Erythroblast (primary cell): Measurements from ENCODE around the gene SF3B3.

Experiments used
- DNase-seq, 2 experiments: peaks; one replicate each; lab custom pipeline; 2025; lab: John Stamatoyannopoulos, UW
- GATA1 ChIP-seq: IDR thresholded peaks from 2 replicates; pipeline ENCODE4 v1.6.1; 2011; ENCODE audit warnings: low read depth, mild to moderate bottlenecking, control low read depth, low read length, moderate library complexity
- POLR2A ChIP-seq: IDR thresholded peaks from 2 replicates; pipeline ENCODE4 v1.6.1; 2011; ENCODE audit warnings: mild to moderate bottlenecking, low read length

Gene SF3B3

GRCh38 chr16:70598937-70599503 lies 75.4 kb downstream of the SF3B3 start:
- TF ChIP-seq GATA1 (no peak), POLR2A (no peak)

GRCh38 chr16:70600730-70601129 lies 77.1 kb downstream of the SF3B3 start:
- TF ChIP-seq GATA1 (no peak), POLR2A (no peak)
- no peak for DNase-seq

More at GRCh38 chr16:70598937-70599503, 75.4 kb downstream of the SF3B3 start:
- no peak for DNase-seq

GRCh38 chr16:70601576-70602575 lies 78.3 kb downstream of the SF3B3 start:
- TF ChIP-seq GATA1 (no peak), POLR2A (no peak)
- no peak for DNase-seq

GRCh38 chr16:70602831-70603230 lies 79.2 kb downstream of the SF3B3 start:
- DNase-seq: no peak
- TF ChIP-seq POLR2A: no peak
- no peak for TF ChIP-seq GATA1

GRCh38 chr16:70604407-70605282 lies 81.0 kb downstream of the SF3B3 start:
- TF ChIP-seq POLR2A (no peak), GATA1 (no peak)
- no peak for DNase-seq

- no peak for DNase-seq
- TF ChIP-seq POLR2A (no peak), GATA1 (no peak)
Observed at GRCh38 chr16:70605283-70605657, 81.7 kb downstream of the SF3B3 start.

- TF ChIP-seq POLR2A (no peak), GATA1 (no peak)
- DNase-seq: no peak
Observed at GRCh38 chr16:70608521-70608920, 84.9 kb downstream of the SF3B3 start.

GRCh38 chr16:70610273-70611223 lies 86.9 kb downstream of the SF3B3 start:
- no peak for DNase-seq

GRCh38 chr16:70611224-70611598 lies 87.6 kb downstream of the SF3B3 start:
- no peak for DNase-seq
- no peak for TF ChIP-seq GATA1
- TF ChIP-seq POLR2A: no peak

More at GRCh38 chr16:70610273-70611223, 86.9 kb downstream of the SF3B3 start:
- TF ChIP-seq POLR2A (no peak), GATA1 (no peak)

GRCh38 chr16:70611785-70612303 lies 88.2 kb downstream of the SF3B3 start:
- TF ChIP-seq GATA1 (no peak), POLR2A (no peak)

GRCh38 chr16:70612931-70613330 lies 89.3 kb downstream of the SF3B3 start:
- TF ChIP-seq GATA1: no peak
- TF ChIP-seq POLR2A: no peak
- no peak for DNase-seq

More at GRCh38 chr16:70611785-70612303, 88.2 kb downstream of the SF3B3 start:
- DNase-seq: no peak

GRCh38 chr16:70614208-70614951 lies 90.8 kb downstream of the SF3B3 start:
- no peak for TF ChIP-seq GATA1
- no peak for TF ChIP-seq POLR2A
- no peak for DNase-seq
